Right cardiac atrium (tissue), 5 donors: ENCODE measurements around the gene OR56A3. TPM values are rescaled to one million over a fixed set of nuclear protein-coding genes. Genes with fewer than 3 reads are reported as not detected.

Experiments used
- ATAC-seq, 2 donors: fragments of 200-7000 bp; cut with Tn5 transposase; one replicate each; pipeline versions ENCODE4 v1.8.0 to v1.9.1; 2020; ENCODE audit warnings: moderate library complexity in 2 of 2, mild to moderate bottlenecking in 1 of 2
- DNase-seq, 3 donors: peaks; one replicate each; pipeline ENCODE4 v3.0.0-alpha.2; 2020
- H3K27ac ChIP-seq: one replicate; pipeline ENCODE4 v1.5.1; 2013; ENCODE audit warnings: mild to moderate bottlenecking, low read length, control low read depth, moderate library complexity
- H3K27me3 ChIP-seq: one replicate; pipeline ENCODE4 v1.6.1; 2013; ENCODE audit not compliant: control insufficient read depth, insufficient read depth
- H3K4me1 ChIP-seq: one replicate; pipeline ENCODE4 v1.6.1; 2013; ENCODE audit warnings: low read length; ENCODE audit not compliant: control insufficient read depth, insufficient read depth
- H3K4me3 ChIP-seq: one replicate; pipeline ENCODE4 v1.5.1; 2013; ENCODE audit warnings: low read length, control low read depth
- H3K9me3 ChIP-seq: one replicate; pipeline ENCODE4 v1.6.1; 2013; ENCODE audit warnings: low read length; ENCODE audit not compliant: control insufficient read depth
- WGBS: extraction: QIAGEN DNeasy Blood & Tissue Kit; methylation state at CpG from one replicate; pipeline ENCODE4 v1.1.7; 2013; 5-methylcytosine and 5-hydroxymethylcytosine counted together
- intact Hi-C, 4 donors: fragments of 100-400 bp; cut with DNase I; formaldehyde crosslinking; loops; one replicate each; pipeline versions ENCODE4 v1.11.0 to v1.14.0; 2022 to 2023
- long read RNA-seq, 4 donors: library from polyadenylated mRNA; unstranded; transcript quantifications; one replicate each; pipeline ENCODE4 v2.0.0, GENCODE V29; 2020 to 2021
- polyA plus RNA-seq: library from polyadenylated mRNA; stranded (reverse); fragments of 200-250 nt; gene quantifications from one replicate; pipeline ENCODE4 v1.2.3, GENCODE V29; 2013
- total RNA-seq, 4 donors: library from RNA; stranded (reverse); fragmentation: NEBNext Ultra II Directional; extraction: Animal tissue kit (Norgen Biotek cat#: 25700); gene quantifications; one replicate each; pipeline ENCODE4 v1.2.1, GENCODE V29; 2021
- donor health status: healthy with polysubstance abuse.
- donor health status: DM: no; HTN: yes; CAD: no.
- donor health status: DM: no; HTN: no; CAD: no.
- donor health status: DM: no; HTN: yes; CAD: no; lungs with severe emphysema.
- donor health status: DM: yes; HTN: yes; CAD: no.

Gene OR56A3
- total RNA-seq (not detected), polyA plus RNA-seq (not detected)
- long read RNA-seq, donor 1 = 0 reads
- long read RNA-seq, donor 2 = 0 reads
- long read RNA-seq, donor 3 = 0 reads
- long read RNA-seq, donor 4 = 0 reads

GRCh38 chr11:5941951-5942350 lies at the start of gene OR56A3:
Gene OR56A3 (plus strand): TSS chr11:5942251. CDS start chr11:5947347, 5,096 bp downstream.
- DNase-seq (no peak), ATAC-seq (no peak)
- Histone ChIP-seq H3K9me3 (no peaks in the 10 kb centered on the region), H3K4me3 (no peak within 1 kb of the TSS), H3K4me1 (no peaks in the 10 kb centered on the region), H3K27ac (no peak within 1 kb of the TSS), H3K27me3 (no peaks in the 10 kb centered on the region)
- intact Hi-C loops = no loop called here
- 76% methylated on average over 3 of the region's 3 CpGs for WGBS

GRCh38 chr11:5892908-5893307 lies 49.1 kb upstream of the OR56A3 start, which contains the start of gene OR52E5:
Gene OR52E5 (plus strand): TSS chr11:5893208. CDS start chr11:5900777, 7,569 bp downstream.
- 87% methylated on average over 3 of the region's 3 CpGs for WGBS
- no peak for DNase-seq
- Histone ChIP-seq H3K4me3 (no peak within 1 kb of the TSS), H3K4me1 (no peaks in the 10 kb centered on the region), H3K27me3 (no peaks in the 10 kb centered on the region), H3K27ac (no peak within 1 kb of the TSS), H3K9me3 (no peaks in the 10 kb centered on the region)
- intact Hi-C loops = no loop called here
- no peak for ATAC-seq

GRCh38 chr11:5899534-5899933 lies 42.5 kb upstream of the OR56A3 start:
- DNase-seq = no peak
- H3K4me3 ChIP-seq = no peak overlapping the region
- no peak for ATAC-seq
- H3K27ac ChIP-seq = no peak overlapping the region
- 75% methylated on average over 2 of the region's 2 CpGs for WGBS
- intact Hi-C loops = no loop called here
- H3K4me1 ChIP-seq = no peaks in the 10 kb centered on the region
- no peaks in the 10 kb centered on the region for H3K27me3 ChIP-seq
- H3K9me3 ChIP-seq = no peaks in the 10 kb centered on the region

- intact Hi-C loops = no loop called here
Observed at GRCh38 chr11:5910540-5910939, 31.5 kb upstream of the OR56A3 start.

GRCh38 chr11:5922749-5923426 lies 19.2 kb upstream of the OR56A3 start:
- no peaks in the 10 kb centered on the region for H3K9me3 ChIP-seq
- H3K27ac ChIP-seq = no peak overlapping the region
- ATAC-seq = no peak
- H3K27me3 ChIP-seq = no peaks in the 10 kb centered on the region
- H3K4me1 ChIP-seq = no peaks in the 10 kb centered on the region
- H3K4me3 ChIP-seq = no peak overlapping the region
- no peak for DNase-seq
- 70% methylated on average over 2 of the region's 2 CpGs for WGBS
- intact Hi-C loops = no loop called here

More at GRCh38 chr11:5910540-5910939, 31.5 kb upstream of the OR56A3 start:
- H3K4me3 ChIP-seq = no peak overlapping the region
- H3K27me3 ChIP-seq = no peaks in the 10 kb centered on the region
- H3K9me3 ChIP-seq = no peaks in the 10 kb centered on the region
- DNase-seq = no peak
- 71% methylated on average over 2 of the region's 2 CpGs for WGBS
- no peak overlapping the region for H3K27ac ChIP-seq
- no peaks in the 10 kb centered on the region for H3K4me1 ChIP-seq
- ATAC-seq = no peak

GRCh38 chr11:5923427-5923776 lies 18.6 kb upstream of the OR56A3 start:
- DNase-seq (no peak), ATAC-seq (no peak)
- no peaks in the 10 kb centered on the region for H3K27me3 ChIP-seq
- H3K27ac ChIP-seq = no peak overlapping the region
- H3K4me1 ChIP-seq = no peaks in the 10 kb centered on the region
- intact Hi-C loops = no loop called here
- H3K9me3 ChIP-seq = no peaks in the 10 kb centered on the region
- no peak overlapping the region for H3K4me3 ChIP-seq

- H3K27ac ChIP-seq = no peak overlapping the region
- H3K4me1 ChIP-seq = no peaks in the 10 kb centered on the region
- DNase-seq (no peak), ATAC-seq (no peak)
- H3K9me3 ChIP-seq = no peaks in the 10 kb centered on the region
- H3K27me3 ChIP-seq = no peaks in the 10 kb centered on the region
- H3K4me3 ChIP-seq = no peak overlapping the region
- intact Hi-C loops = no loop called here
Observed at GRCh38 chr11:5923794-5924193, 18.3 kb upstream of the OR56A3 start.

GRCh38 chr11:5928271-5928670 lies 13.8 kb upstream of the OR56A3 start:
- intact Hi-C loops = no loop called here
- no peak overlapping the region for H3K4me3 ChIP-seq
- no peaks in the 10 kb centered on the region for H3K9me3 ChIP-seq
- no peak overlapping the region for H3K27ac ChIP-seq
- ATAC-seq (no peak), DNase-seq (no peak)
- H3K4me1 ChIP-seq = no peaks in the 10 kb centered on the region
- 95% methylated on average over 17 of the region's 17 CpGs for WGBS
- no peaks in the 10 kb centered on the region for H3K27me3 ChIP-seq

- intact Hi-C loops = no loop called here
- H3K4me3 ChIP-seq = no peak overlapping the region
- H3K27me3 ChIP-seq = no peaks in the 10 kb centered on the region
- no peak for ATAC-seq
- no peak overlapping the region for H3K27ac ChIP-seq
- WGBS = 85% methylated on average over 15 of the region's 15 CpGs
- no peak for DNase-seq
- H3K4me1 ChIP-seq = no peaks in the 10 kb centered on the region
- no peaks in the 10 kb centered on the region for H3K9me3 ChIP-seq
Observed at GRCh38 chr11:5928811-5929210, 13.2 kb upstream of the OR56A3 start.

- H3K27me3 ChIP-seq = no peaks in the 10 kb centered on the region
- no peak overlapping the region for H3K27ac ChIP-seq
- ATAC-seq (no peak), DNase-seq (no peak)
- no peaks in the 10 kb centered on the region for H3K9me3 ChIP-seq
- 93% methylated on average over 31 of the region's 31 CpGs for WGBS
- no peak overlapping the region for H3K4me3 ChIP-seq
- no peaks in the 10 kb centered on the region for H3K4me1 ChIP-seq
- intact Hi-C loops = no loop called here
Observed at GRCh38 chr11:5929571-5930368, 12.3 kb upstream of the OR56A3 start.

GRCh38 chr11:5930614-5931013 lies 11.4 kb upstream of the OR56A3 start:
- ATAC-seq (no peak), DNase-seq (peak in 1 of 3 donors; percentile 42)
- H3K27ac ChIP-seq = no peak overlapping the region
- no peaks in the 10 kb centered on the region for H3K9me3 ChIP-seq
- WGBS = 89% methylated on average over 19 of the region's 19 CpGs
- no peaks in the 10 kb centered on the region for H3K27me3 ChIP-seq
- intact Hi-C loops = no loop called here
- no peaks in the 10 kb centered on the region for H3K4me1 ChIP-seq
- no peak overlapping the region for H3K4me3 ChIP-seq
